Liver (tissue), 9 donors: ENCODE data around the gene PTPRS. TPM values are rescaled to one million over a fixed set of nuclear protein-coding genes. Genes with fewer than 3 reads are reported as not detected.

Source experiments
- DNase-seq: peaks from one replicate; pipeline ENCODE4 v3.0.0-alpha.2; 2017; ENCODE audit warnings: low spot score
- H3K27ac ChIP-seq, 2 donors: one replicate each; pipeline ENCODE4 v1.7.0; 2013; ENCODE audit warnings: inconsistent platforms in 2 of 2, low read length in 2 of 2, control low read depth in 1 of 2, low read depth in 1 of 2, mild to moderate bottlenecking in 1 of 2
- H3K27me3 ChIP-seq, 4 donors: one replicate each; pipeline versions ENCODE4 v1.6.1 to v1.7.0; 2013; ENCODE audit warnings: low read length in 3 of 4, inconsistent platforms in 1 of 4, mild to moderate bottlenecking in 1 of 4, moderate library complexity in 1 of 4; ENCODE audit not compliant: control insufficient read depth in 4 of 4, insufficient read depth in 4 of 4
- H3K36me3 ChIP-seq, 4 donors: one replicate each; pipeline versions ENCODE4 v1.6.1 to v1.7.0; 2013; ENCODE audit warnings: low read length in 3 of 4, mild to moderate bottlenecking in 3 of 4, low read depth in 1 of 4, moderate library complexity in 1 of 4; ENCODE audit not compliant: control insufficient read depth in 4 of 4, insufficient read depth in 3 of 4
- H3K4me1 ChIP-seq, 4 donors: one replicate each; pipeline versions ENCODE4 v1.6.1 to v1.7.0; 2013; ENCODE audit warnings: low read length in 3 of 4, mild to moderate bottlenecking in 3 of 4, moderate library complexity in 1 of 4; ENCODE audit not compliant: control insufficient read depth in 4 of 4, insufficient read depth in 4 of 4
- H3K4me3 ChIP-seq, 3 donors: one replicate each; pipeline versions ENCODE4 v1.6.1 to v1.7.0; 2013; ENCODE audit warnings: low read length in 3 of 3, control low read depth in 1 of 3, low read depth in 1 of 3, mild to moderate bottlenecking in 1 of 3
- H3K9ac ChIP-seq, 2 donors: one replicate each; pipeline ENCODE4 v1.7.0; 2013; ENCODE audit warnings: low read length in 2 of 2, mild to moderate bottlenecking in 2 of 2, moderate library complexity in 2 of 2, control low read depth in 1 of 2, low read depth in 1 of 2
- H3K9me3 ChIP-seq, 4 donors: one replicate each; pipeline versions ENCODE4 v1.6.1 to v1.7.0; 2013; ENCODE audit warnings: low read length in 3 of 4; ENCODE audit not compliant: control insufficient read depth in 4 of 4
- ATF3 ChIP-seq: IDR thresholded peaks from 2 replicates; pipeline ENCODE4 v1.6.1; 2016; ENCODE audit warnings: antibody characterized with exemption
- CTCF ChIP-seq: fragments of 150-350 bp; IDR thresholded peaks from 2 replicates; pipeline ENCODE4 v1.5.1; 2017; ENCODE audit warnings: improper control_type of control experiment, low read depth, low read length; ENCODE audit not compliant: missing input control
- EGR1 ChIP-seq, 2 donors: IDR thresholded peaks; 2 replicates each; pipeline ENCODE4 v1.6.1; 2016 to 2018; ENCODE audit warnings: antibody characterized with exemption in 2 of 2, low read depth in 2 of 2
- FOXA1 ChIP-seq: IDR thresholded peaks from 2 replicates; pipeline ENCODE4 v1.6.1; 2016; ENCODE audit warnings: antibody characterized with exemption
- GABPA ChIP-seq, 2 donors: IDR thresholded peaks in 1 of 2; conservative IDR thresholded peaks in 1 of 2; 2 replicates each; pipeline ENCODE4 v1.6.1; 2016; ENCODE audit warnings: antibody characterized with exemption in 2 of 2, mild to moderate bottlenecking in 1 of 2, moderate library complexity in 1 of 2
- HNF4A ChIP-seq, 2 donors: conservative IDR thresholded peaks; 2 replicates each; pipeline ENCODE4 v1.6.1; 2016; ENCODE audit warnings: antibody characterized with exemption in 2 of 2, mild to moderate bottlenecking in 2 of 2
- HNF4G ChIP-seq: IDR thresholded peaks from 2 replicates; pipeline ENCODE4 v1.6.1; 2016; ENCODE audit warnings: antibody characterized with exemption
- JUND ChIP-seq, 2 donors: IDR thresholded peaks; 2 replicates each; pipeline ENCODE4 v1.6.1; 2016; ENCODE audit warnings: antibody characterized with exemption in 2 of 2
- MAX ChIP-seq: IDR thresholded peaks from 2 replicates; pipeline ENCODE4 v1.6.1; 2016; ENCODE audit warnings: antibody characterized with exemption
- NR2F2 ChIP-seq: IDR thresholded peaks from 2 replicates; pipeline ENCODE4 v1.6.1; 2016; ENCODE audit warnings: antibody characterized with exemption
- RAD21 ChIP-seq, 2 donors: IDR thresholded peaks; 2 replicates each; pipeline ENCODE4 v1.6.1; 2016; ENCODE audit warnings: antibody characterized with exemption in 2 of 2, mild to moderate bottlenecking in 2 of 2
- REST ChIP-seq: IDR thresholded peaks from 2 replicates; pipeline ENCODE4 v1.6.1; 2016; ENCODE audit warnings: antibody characterized with exemption, mild to moderate bottlenecking
- RXRA ChIP-seq, 2 donors: IDR thresholded peaks; 2 replicates each; pipeline ENCODE4 v1.6.1; 2017 to 2018; ENCODE audit warnings: antibody characterized with exemption in 2 of 2, mild to moderate bottlenecking in 1 of 2
- SP1 ChIP-seq: IDR thresholded peaks from 2 replicates; pipeline ENCODE4 v1.6.1; 2018; ENCODE audit warnings: antibody characterized with exemption, mild to moderate bottlenecking
- YY1 ChIP-seq: IDR thresholded peaks from 2 replicates; pipeline ENCODE4 v1.6.1; 2016; ENCODE audit warnings: antibody characterized with exemption, mild to moderate bottlenecking
- WGBS: extraction: QIAGEN DNeasy Blood & Tissue Kit; methylation state at CpG from one replicate; pipeline ENCODE4 v1.1.7; 2013; 5-methylcytosine and 5-hydroxymethylcytosine counted together
- polyA plus RNA-seq, 2 donors: library from polyadenylated mRNA; stranded (reverse) in 1 of 2; unstranded in 1 of 2; fragments of 200-250 nt in 1 of 2; fragments of >200 nt in 1 of 2; fragmentation: Nextera tagmentation in 1 of 2; extraction: Ambion mirVana in 1 of 2; gene quantifications; one replicate each; pipeline versions ENCODE4 v1.2.1 to v1.2.3, GENCODE V29; 2013 to 2015
- total RNA-seq, 2 donors: library from RNA; depleted of rRNA; stranded (reverse); fragments of >200 nt; gene quantifications; one replicate each; pipeline ENCODE4 v1.2.3, GENCODE V29; 2014
- donor health status: healthy.
- donor health status: healthy.
- donor health status: healthy.
- donor health status: healthy.
- donor health status: healthy.

Gene PTPRS
- total and polyA plus RNA-seq, 4 donors, result 1.3 to 49.7 (median 20.2) TPM

GRCh38 chr19:5298471-5298901 lies 42.1 kb downstream of the PTPRS start (continued):
- TF ChIP-seq REST (no peak), ATF3 (no peak), EGR1 (IDR thresholded peaks at IDR 0.05; ENCODE audit: low read depth in 2 of 2) (no peak), FOXA1 (no peak), RXRA (IDR thresholded peaks at IDR 0.05) (no peak), MAX (no peak), HNF4G (no peak), HNF4A (conservative IDR thresholded peaks at IDR 0.05) (no peak), GABPA (IDR thresholded peaks at IDR 0.05 in 1 of 2, conservative IDR thresholded peaks at IDR 0.05 in 1 of 2) (no peak)

- Histone ChIP-seq H3K36me3 (no peaks in the 10 kb centered on the region), H3K4me1 (peaks cover 1 to 7% (median 2%) of the 10 kb centered on the region in 4 donors), H3K4me3 (no peak overlapping the region), H3K27ac (no peak overlapping the region), H3K9me3 (no peaks in the 10 kb centered on the region), H3K27me3 (no peaks in the 10 kb centered on the region), H3K9ac (no peak overlapping the region)
- 95% methylated on average over 6 of the region's 6 CpGs for WGBS
- DNase-seq, result no peak
- TF ChIP-seq YY1 (no peak), NR2F2 (no peak), REST (no peak)
These were observed 43.3 kb downstream of the PTPRS start for GRCh38 chr19:5297272-5297669.

GRCh38 chr19:5296457-5297271 lies 43.9 kb downstream of the PTPRS start:
- no peaks in the 10 kb centered on the region for H3K36me3 ChIP-seq
- WGBS, result 86% methylated on average over 16 of the region's 16 CpGs
- no peak overlapping the region for H3K4me3 ChIP-seq
- H3K27me3 ChIP-seq, result no peaks in the 10 kb centered on the region
- peaks cover 1 to 13% (median 8%) of the 10 kb centered on the region in 4 donors for H3K4me1 ChIP-seq
- no peaks in the 10 kb centered on the region for H3K9me3 ChIP-seq
- H3K9ac ChIP-seq, result no peak overlapping the region
- H3K27ac ChIP-seq, result no peak overlapping the region
- DNase-seq, result no peak
- no peak for TF ChIP-seq FOXA1
- no peak for TF ChIP-seq EGR1 (IDR thresholded peaks at IDR 0.05; ENCODE audit: low read depth in 2 of 2)
- no peak for TF ChIP-seq MAX
- no peak for TF ChIP-seq RXRA (IDR thresholded peaks at IDR 0.05)
- no peak for TF ChIP-seq JUND (IDR thresholded peaks at IDR 0.05)
- TF ChIP-seq HNF4G, result no peak
- no peak for TF ChIP-seq CTCF
- no peak for TF ChIP-seq SP1
- no peak for TF ChIP-seq RAD21 (IDR thresholded peaks at IDR 0.05)
- no peak for TF ChIP-seq REST
